Ovary (tissue), 3 donors: ENCODE measurements around the gene USH1G.

Source experiments
- EP300 ChIP-seq: sonication (generic); formaldehyde crosslinking; IDR thresholded peaks from one replicate; pipeline ENCODE4 v1.6.1; 2017; ENCODE audit warnings: antibody characterized with exemption
- POLR2A ChIP-seq: fragments of 450-650 bp; IDR thresholded peaks from one replicate; pipeline ENCODE4 v1.6.1; 2017; ENCODE audit warnings: antibody characterized with exemption, mild to moderate bottlenecking, moderate library complexity
- TF ChIP-seq, protein P1 (sequence below), 3 donors: fragments of 450-650 bp in 2 of 3; fragments of 200-600 bp in 1 of 3; IDR thresholded peaks; one replicate each; pipeline versions ENCODE4 v1.5.1 to v1.8.0; 2016 to 2022; ENCODE audit warnings: antibody characterized with exemption in 3 of 3, mild to moderate bottlenecking in 1 of 3
- donor health status: DM: no; HTN: no; CAD: no.

DNA sequence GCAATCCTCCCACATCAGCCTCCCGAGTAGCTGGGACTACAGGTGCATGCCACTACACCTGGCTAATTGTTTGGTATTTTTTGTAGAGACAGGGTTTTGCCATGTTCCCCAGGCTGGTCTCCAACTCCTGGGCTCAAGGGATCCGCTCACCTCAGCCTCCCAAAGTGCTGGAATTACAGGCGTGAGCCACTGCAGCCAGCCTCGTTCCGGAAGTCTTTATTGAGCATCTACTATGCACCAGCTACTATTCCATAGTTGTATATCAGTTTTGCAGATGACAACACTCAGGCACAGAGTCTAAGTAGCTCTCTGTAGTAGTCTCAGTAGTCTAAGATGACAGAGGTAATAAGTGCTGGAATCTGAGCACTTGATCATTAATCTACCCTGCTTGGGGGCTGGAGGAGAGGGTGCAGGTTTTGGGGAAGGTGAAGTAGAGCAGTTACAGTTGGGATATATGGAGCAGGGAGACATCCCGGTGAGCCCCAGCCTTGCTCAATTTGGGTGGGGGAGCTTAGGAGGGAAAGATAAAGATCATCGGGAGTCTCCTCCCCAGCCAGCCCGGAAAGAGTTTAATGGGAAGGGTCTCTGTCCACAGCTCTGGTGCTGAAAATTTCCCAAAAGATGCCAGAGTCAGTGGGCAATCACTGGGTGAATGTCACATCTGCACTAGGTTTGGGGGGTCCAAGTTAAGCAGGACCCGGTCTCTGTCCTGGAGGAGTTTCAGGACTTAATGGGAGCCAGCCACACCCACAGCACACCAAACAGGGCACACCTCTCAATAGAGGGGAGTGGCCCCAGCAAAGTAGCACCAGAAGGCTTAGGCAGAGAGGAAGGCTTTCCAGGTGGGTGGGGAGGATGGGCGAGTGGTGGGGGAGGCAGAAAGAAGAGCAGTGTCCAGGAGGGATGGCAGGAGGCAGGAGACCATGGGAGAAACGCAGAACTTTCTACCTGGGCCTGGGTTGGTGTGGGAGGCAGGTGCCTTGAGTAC is 14.3 kb upstream of the USH1G start:
- TF ChIP-seq, protein P1, sequence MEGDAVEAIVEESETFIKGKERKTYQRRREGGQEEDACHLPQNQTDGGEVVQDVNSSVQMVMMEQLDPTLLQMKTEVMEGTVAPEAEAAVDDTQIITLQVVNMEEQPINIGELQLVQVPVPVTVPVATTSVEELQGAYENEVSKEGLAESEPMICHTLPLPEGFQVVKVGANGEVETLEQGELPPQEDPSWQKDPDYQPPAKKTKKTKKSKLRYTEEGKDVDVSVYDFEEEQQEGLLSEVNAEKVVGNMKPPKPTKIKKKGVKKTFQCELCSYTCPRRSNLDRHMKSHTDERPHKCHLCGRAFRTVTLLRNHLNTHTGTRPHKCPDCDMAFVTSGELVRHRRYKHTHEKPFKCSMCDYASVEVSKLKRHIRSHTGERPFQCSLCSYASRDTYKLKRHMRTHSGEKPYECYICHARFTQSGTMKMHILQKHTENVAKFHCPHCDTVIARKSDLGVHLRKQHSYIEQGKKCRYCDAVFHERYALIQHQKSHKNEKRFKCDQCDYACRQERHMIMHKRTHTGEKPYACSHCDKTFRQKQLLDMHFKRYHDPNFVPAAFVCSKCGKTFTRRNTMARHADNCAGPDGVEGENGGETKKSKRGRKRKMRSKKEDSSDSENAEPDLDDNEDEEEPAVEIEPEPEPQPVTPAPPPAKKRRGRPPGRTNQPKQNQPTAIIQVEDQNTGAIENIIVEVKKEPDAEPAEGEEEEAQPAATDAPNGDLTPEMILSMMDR (IDR thresholded peaks at IDR 0.05), result no peak
- TF ChIP-seq POLR2A, result no peak
- no peak for TF ChIP-seq EP300
